Mucosa of rectum (tissue), 2 donors: ENCODE results near the gene FMO2.

ENCODE experiments used
- H3K27ac ChIP-seq, 2 donors: one replicate each; pipeline ENCODE4 v1.7.0; 2013; ENCODE audit warnings: inconsistent platforms in 2 of 2, low read depth in 2 of 2, low read length in 2 of 2
- H3K27me3 ChIP-seq, 2 donors: one replicate each; pipeline ENCODE4 v1.7.0; 2013; ENCODE audit warnings: low read length in 2 of 2; ENCODE audit not compliant: control insufficient read depth in 2 of 2, insufficient read depth in 2 of 2
- H3K36me3 ChIP-seq, 2 donors: one replicate each; pipeline ENCODE4 v1.7.0; 2013; ENCODE audit warnings: low read length in 2 of 2; ENCODE audit not compliant: control insufficient read depth in 2 of 2, insufficient read depth in 2 of 2
- H3K4me1 ChIP-seq, 2 donors: one replicate each; pipeline ENCODE4 v1.7.0; 2013; ENCODE audit warnings: low read length in 2 of 2, mild to moderate bottlenecking in 1 of 2; ENCODE audit not compliant: control insufficient read depth in 2 of 2, insufficient read depth in 2 of 2
- H3K4me3 ChIP-seq, 2 donors: one replicate each; pipeline ENCODE4 v1.7.0; 2013; ENCODE audit warnings: low read length in 2 of 2
- H3K9ac ChIP-seq, 2 donors: one replicate each; pipeline ENCODE4 v1.7.0; 2013; ENCODE audit warnings: low read length in 2 of 2, low read depth in 1 of 2, mild to moderate bottlenecking in 1 of 2
- H3K9me3 ChIP-seq, 2 donors: one replicate each; pipeline ENCODE4 v1.7.0; 2013; ENCODE audit warnings: low read length in 2 of 2; ENCODE audit not compliant: control insufficient read depth in 2 of 2
- donor health status: healthy.
- donor health status: Normal muscosa, but diverticular disease.

The FMO2 gene

DNA sequence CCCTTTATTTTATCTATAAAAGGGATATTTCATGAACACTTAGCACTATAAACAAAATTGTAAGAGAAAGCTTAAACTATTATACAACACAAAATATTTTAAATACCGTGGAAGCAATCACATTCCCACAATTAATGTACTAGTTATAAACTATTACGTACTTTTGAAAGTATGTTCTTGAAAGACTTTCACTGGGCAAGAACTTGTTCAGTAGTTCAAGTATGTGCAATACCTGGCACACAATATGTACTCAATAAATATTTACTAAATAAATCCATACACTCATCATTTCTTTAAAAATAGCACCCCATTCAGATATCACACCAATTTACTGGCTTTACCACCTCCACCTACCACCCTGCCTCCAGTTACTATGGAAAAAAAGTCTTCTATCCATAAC lies 12.6 kb upstream of the FMO2 start:
- Histone ChIP-seq H3K27me3 (no peaks in the 10 kb centered on the region), H3K36me3 (no peaks in the 10 kb centered on the region), H3K9ac (no peak overlapping the region), H3K4me3 (no peak overlapping the region), H3K27ac (no peak overlapping the region), H3K9me3 (no peaks in the 10 kb centered on the region), H3K4me1 (no peaks in the 10 kb centered on the region)

DNA sequence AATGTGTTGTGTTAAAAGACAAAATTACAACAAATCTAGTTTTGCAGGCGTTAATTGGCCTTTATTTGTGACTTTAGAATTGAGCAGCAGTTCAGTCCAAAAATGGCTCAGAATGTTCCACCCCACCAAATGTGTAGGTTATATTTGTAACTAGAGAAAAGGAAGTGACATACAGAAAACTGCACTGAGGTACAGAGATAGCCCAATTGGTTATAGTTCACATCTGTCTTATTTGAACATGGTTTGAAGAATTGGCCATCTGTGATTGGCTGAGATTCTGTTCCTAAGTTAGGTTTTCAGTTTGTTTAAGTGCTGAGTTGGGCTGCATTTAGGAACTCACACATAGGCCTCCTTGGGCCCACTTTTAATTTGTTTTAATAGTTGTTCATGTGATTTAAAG lies 12.0 kb upstream of the FMO2 start:
- no peaks in the 10 kb centered on the region for H3K36me3 ChIP-seq
- no peaks in the 10 kb centered on the region for H3K27me3 ChIP-seq
- no peak overlapping the region for H3K9ac ChIP-seq
- no peak overlapping the region for H3K4me3 ChIP-seq
- H3K9me3 ChIP-seq, result no peaks in the 10 kb centered on the region
- no peak overlapping the region for H3K27ac ChIP-seq
- no peaks in the 10 kb centered on the region for H3K4me1 ChIP-seq

DNA sequence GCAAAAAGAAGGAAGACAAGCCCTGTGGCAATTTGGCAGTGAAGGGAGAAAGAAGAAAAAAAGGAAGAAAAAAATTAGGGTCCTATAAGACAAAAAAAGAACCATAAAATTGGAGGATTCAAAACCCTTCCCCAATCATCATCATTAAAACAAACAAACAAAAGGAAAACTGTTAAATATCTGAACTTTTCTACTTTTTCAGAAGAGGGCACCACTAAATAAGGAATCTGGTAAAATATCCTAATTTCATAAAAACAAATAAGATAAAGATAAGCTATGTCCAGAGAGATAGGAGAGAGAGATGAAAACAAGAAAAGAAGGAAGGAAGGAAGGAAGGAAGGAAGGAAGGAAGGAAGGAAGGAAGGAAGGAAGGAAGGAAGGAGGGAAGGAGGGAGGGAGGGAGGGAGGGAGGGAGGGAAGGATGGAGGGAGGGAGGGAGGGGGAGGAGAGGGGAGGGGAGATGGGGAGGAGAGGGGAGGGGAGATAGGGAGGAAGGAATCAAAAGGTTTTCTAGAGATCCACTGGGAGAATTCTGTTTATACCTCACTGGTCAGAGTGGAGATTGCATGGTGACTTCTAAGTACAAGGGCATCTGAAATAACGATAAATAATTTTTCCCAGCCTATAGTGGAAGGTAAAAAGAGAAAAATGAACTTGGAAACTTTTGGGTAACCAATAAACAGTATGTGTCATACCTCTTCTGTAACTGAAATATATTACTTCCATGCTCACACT lies 10.4 kb upstream of the FMO2 start:
- Histone ChIP-seq H3K9ac (no peak overlapping the region), H3K9me3 (no peaks in the 10 kb centered on the region), H3K4me3 (no peak overlapping the region), H3K27ac (no peak overlapping the region), H3K27me3 (no peaks in the 10 kb centered on the region), H3K36me3 (no peaks in the 10 kb centered on the region), H3K4me1 (no peaks in the 10 kb centered on the region)

DNA sequence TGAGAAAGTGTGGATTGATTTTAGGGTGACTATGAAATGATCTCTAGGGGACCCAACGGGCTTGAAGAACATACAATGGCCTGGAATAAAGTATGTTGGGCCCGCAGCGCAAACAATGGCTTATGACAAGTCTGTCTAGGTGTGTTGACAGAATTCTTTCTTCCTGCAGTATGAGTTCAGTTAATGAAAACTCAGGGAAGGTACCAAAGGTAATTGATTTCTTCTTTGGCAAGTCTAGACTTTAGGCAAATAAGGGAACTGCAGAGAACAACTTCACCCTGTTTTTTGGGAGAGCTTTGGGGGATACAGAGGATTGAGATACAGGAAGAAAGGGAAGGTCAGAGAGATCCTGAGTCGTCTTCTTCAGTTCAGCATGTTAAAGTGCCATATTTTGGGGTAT lies 7.8 kb upstream of the FMO2 start:
- Histone ChIP-seq H3K9ac (no peak overlapping the region), H3K36me3 (no peaks in the 10 kb centered on the region), H3K27me3 (no peaks in the 10 kb centered on the region)

DNA sequence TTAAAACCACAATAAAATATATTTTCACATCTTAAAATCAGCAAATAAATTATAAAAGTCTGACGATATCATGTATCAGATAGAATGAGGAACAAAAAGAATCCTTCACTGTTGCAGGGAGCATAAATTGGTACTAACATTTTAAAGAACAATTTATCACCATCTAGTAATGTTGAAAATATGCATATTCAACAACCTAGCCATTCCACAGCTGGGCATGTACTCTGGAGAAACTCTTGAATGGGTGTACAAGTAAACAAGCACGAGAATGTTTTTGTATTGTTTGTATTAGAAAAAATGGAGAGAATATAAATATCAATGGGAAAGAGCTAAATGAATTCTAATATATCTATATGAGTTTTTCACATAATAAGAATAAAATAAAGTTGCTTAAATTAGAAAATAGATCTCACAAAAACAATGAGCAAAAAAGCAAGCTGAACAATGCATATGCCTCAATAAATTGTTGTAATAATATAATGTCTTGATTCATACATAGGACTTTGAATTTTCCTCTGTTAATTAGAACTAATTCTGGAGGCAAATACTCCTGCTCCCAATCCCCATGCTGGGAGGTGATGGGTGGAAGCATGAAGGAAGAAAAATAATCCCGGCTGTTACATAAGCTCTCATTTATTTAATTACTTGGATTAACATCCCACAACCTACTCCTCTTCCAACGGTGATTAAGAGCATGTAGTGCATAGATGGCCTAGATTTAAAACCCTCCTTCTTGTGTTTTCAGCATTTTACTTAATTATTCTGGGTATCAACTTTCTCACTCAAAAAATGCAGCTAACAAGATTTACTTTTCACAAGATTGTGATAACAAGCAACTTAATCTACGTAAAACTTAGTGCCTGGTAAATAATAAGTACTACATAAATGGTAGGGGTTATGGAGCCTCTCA lies 5.5 kb upstream of the FMO2 start:
- no peaks in the 10 kb centered on the region for H3K36me3 ChIP-seq
- H3K27me3 ChIP-seq, result no peaks in the 10 kb centered on the region
- H3K9ac ChIP-seq, result no peak overlapping the region
- H3K4me1 ChIP-seq, result no peaks in the 10 kb centered on the region
- H3K4me3 ChIP-seq, result no peak overlapping the region
- H3K9me3 ChIP-seq, result no peaks in the 10 kb centered on the region
- no peak overlapping the region for H3K27ac ChIP-seq

More for the DNA sequence above, 7.8 kb upstream of the FMO2 start:
- Histone ChIP-seq H3K4me1 (no peaks in the 10 kb centered on the region), H3K9me3 (no peaks in the 10 kb centered on the region), H3K4me3 (no peak overlapping the region), H3K27ac (no peak overlapping the region)

DNA sequence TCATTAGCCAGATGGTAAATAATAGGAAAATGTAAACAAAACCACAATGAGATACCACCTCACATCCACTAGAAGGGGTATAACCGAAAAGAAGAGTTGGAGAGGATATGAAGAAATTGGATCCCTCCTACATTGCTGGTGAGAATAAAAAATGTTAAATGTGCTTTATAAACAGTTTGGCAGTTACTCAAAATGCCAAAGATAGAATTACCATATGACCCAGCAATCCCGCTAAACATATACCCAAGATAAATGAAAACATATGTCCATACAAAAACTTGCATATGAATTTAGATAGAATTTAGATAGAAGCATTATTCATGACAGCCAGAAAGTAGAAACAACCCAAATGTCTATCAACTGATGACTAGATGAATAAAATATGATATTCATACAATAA lies 4.4 kb upstream of the FMO2 start:
- no peaks in the 10 kb centered on the region for H3K36me3 ChIP-seq
- no peaks in the 10 kb centered on the region for H3K4me1 ChIP-seq
- no peak overlapping the region for H3K9ac ChIP-seq
- H3K27ac ChIP-seq, result no peak overlapping the region
- no peaks in the 10 kb centered on the region for H3K27me3 ChIP-seq
- H3K4me3 ChIP-seq, result no peak overlapping the region
- H3K9me3 ChIP-seq, result no peaks in the 10 kb centered on the region

DNA sequence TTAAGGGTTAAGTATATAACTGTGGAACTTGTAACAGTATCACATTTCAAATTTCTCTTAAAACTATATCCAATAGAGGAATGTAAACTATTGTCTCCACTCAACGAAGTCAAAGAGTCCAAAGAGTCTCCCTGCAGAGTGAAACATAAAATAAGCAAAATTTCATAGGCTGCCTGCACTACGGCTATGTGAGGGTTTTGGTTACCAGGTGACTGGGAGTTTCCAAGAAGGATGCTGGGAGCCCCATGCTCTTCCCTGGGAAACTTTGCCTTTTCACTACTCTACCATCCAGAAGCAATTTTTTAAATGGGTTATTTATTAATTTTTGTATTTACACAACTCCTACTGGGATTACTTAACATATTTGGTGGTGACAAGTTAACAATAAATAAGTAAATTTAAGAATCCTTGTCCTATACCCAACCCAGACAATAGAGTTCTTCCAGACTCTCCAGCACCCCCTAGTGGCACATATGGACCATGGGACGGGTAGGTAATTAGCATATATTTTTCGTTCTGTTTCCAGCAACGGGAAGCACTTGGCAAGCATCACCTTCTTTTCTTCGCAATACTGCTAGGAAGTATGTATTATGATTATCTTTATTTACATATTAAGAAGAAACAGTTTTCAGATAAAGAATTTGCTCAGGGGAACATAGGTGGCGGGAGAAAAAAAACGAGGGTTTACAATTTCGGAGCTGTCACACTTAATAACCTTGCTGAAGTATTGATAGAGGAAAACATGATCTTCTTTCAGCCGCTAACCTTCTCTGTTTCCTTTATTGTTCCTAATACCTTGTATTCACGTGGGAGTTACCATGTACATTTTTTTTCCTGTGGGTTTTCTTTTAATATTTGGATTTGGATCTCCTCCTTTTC lies 3.5 kb downstream of the FMO2 start:
- Histone ChIP-seq H3K27ac (no peak overlapping the region), H3K4me3 (no peak overlapping the region), H3K36me3 (no peaks in the 10 kb centered on the region), H3K9ac (no peak overlapping the region), H3K4me1 (peaks cover 3 to 9% of the 10 kb centered on the region in 2 donors), H3K27me3 (no peaks in the 10 kb centered on the region), H3K9me3 (no peaks in the 10 kb centered on the region)

DNA sequence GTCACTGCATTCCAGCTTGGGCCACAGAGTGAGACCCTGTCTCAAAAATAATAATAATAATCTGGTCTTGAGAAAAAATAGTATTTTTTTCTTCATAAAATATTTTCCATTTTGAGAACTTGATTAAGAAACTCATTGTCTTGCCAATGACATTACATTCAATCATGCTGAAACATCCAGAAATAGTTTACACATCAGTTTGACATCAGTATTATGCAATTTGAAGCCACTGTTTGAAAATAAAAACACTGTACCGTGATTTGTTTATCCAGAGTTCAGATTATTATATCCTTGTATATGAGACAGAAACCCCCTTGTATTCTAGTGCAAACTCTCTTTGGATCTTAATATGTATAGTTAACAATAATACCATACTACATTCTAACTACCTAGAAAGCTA lies 6.9 kb downstream of the FMO2 start:
- Histone ChIP-seq H3K4me3 (no peak overlapping the region), H3K4me1 (peaks cover 3 to 15% of the 10 kb centered on the region in 2 donors), H3K36me3 (no peaks in the 10 kb centered on the region), H3K27ac (no peak overlapping the region), H3K27me3 (no peaks in the 10 kb centered on the region), H3K9me3 (no peaks in the 10 kb centered on the region), H3K9ac (no peak overlapping the region)

DNA sequence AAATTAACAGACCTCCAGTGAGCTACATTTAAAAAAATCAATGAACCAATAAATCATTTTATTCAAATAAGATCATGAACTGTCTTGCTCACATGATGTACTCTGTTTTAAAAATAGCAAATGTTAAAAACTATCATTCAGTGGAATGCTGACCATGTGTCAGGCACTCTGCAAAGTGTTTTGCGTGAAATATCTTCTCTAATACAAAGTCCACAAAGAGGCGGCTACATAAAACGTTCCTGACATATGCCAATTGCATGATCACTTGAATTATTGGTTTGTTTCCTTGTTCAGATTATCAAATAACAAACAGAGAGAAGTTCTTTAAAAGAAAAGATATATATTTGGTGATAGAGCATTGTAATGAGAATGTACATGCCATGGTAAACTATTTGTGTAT lies 10.7 kb downstream of the FMO2 start:
- no peak overlapping the region for H3K27ac ChIP-seq
- peaks cover 0 to 11% of the 10 kb centered on the region in 2 donors for H3K4me1 ChIP-seq
- no peaks in the 10 kb centered on the region for H3K36me3 ChIP-seq
- no peaks in the 10 kb centered on the region for H3K27me3 ChIP-seq
- H3K4me3 ChIP-seq, result no peak overlapping the region
- H3K9ac ChIP-seq, result no peak overlapping the region
- H3K9me3 ChIP-seq, result no peaks in the 10 kb centered on the region

DNA sequence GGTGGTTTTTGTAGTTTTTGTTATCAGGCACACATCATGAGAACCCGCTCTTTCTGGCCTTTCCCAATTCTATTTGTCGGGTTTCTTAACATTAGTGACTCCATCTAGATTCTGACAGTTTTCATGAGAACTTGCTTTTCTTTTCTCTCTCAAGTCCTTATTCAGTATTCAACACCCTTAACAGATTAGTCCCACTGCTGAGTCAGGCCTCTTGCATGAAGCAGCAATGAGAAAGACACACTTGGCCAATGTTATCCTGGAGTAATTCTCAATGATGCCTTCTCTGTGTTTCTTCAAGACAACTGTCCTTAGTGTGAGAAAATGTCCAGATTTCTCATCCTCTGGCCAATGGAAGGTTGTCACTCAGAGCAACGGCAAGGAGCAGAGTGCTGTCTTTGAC lies 11.3 kb downstream of the FMO2 start:
- Histone ChIP-seq H3K27me3 (no peaks in the 10 kb centered on the region), H3K27ac (no peak overlapping the region), H3K9ac (no peak overlapping the region), H3K36me3 (no peaks in the 10 kb centered on the region), H3K4me3 (no peak overlapping the region), H3K4me1 (peaks cover 0 to 8% of the 10 kb centered on the region in 2 donors), H3K9me3 (no peaks in the 10 kb centered on the region)
